Ectodermal cell (in vitro differentiated cells): ENCODE results near the gene HLCS.
"Not testable (repeated sequence)": the region's sequence is repeated elsewhere in the genome, so short reads cannot be mapped to it uniquely, and the experiment has no call there.

Experiments
- H3K27ac ChIP-seq: 2 replicates; pipeline ENCODE4 v1.7.0; 2013; ENCODE audit warnings: mild to moderate bottlenecking, low read depth, low read length; ENCODE audit not compliant: insufficient read depth, poor library complexity, severe bottlenecking
- H3K27me3 ChIP-seq: 2 replicates; pipeline ENCODE4 v1.7.0; 2013; ENCODE audit warnings: mild to moderate bottlenecking, low read length; ENCODE audit not compliant: insufficient read depth, control insufficient read depth, poor library complexity, severe bottlenecking
- H3K36me3 ChIP-seq: one replicate; pipeline ENCODE4 v1.7.0; 2013; ENCODE audit warnings: low read length; ENCODE audit not compliant: control insufficient read depth, insufficient read depth
- H3K4me1 ChIP-seq: one replicate; pipeline ENCODE4 v1.7.0; 2013; ENCODE audit warnings: low read length; ENCODE audit not compliant: control insufficient read depth, insufficient read depth
- H3K4me3 ChIP-seq: 2 replicates; pipeline ENCODE4 v1.7.0; 2013; ENCODE audit warnings: low read depth, low read length, control low read depth; ENCODE audit not compliant: insufficient read depth
- H3K9me3 ChIP-seq: 2 replicates; pipeline ENCODE4 v1.7.0; 2013; ENCODE audit warnings: mild to moderate bottlenecking, low read length, moderate library complexity; ENCODE audit not compliant: control insufficient read depth
- WGBS, 2 experiments: methylation state at CpG; one replicate each; pipeline ENCODE4 v1.1.7; 2013; ENCODE audit warnings: missing lambda C conversion rate in 2 of 2; 5-methylcytosine and 5-hydroxymethylcytosine counted together

Gene HLCS

GRCh38 chr21:36999131-36999898, 32.8 kb upstream of the HLCS start:
- H3K9me3 ChIP-seq, result no peaks in the 10 kb centered on the region
- no peak overlapping the region for H3K4me3 ChIP-seq
- 92 to 93% methylated on average over 11 of the region's 11 CpGs for WGBS, 2 experiments
- H3K27ac ChIP-seq, result no peak overlapping the region
- H3K4me1 ChIP-seq, result no peaks in the 10 kb centered on the region
- H3K36me3 ChIP-seq, result no peaks in the 10 kb centered on the region
- peaks cover under 1% of the 10 kb centered on the region for H3K27me3 ChIP-seq

- WGBS, 2 experiments, result 94% methylated on average over 11 to 12 of the region's 12 CpGs
- not testable (repeated sequence) for H3K27me3 ChIP-seq, H3K4me1 ChIP-seq, H3K27ac ChIP-seq, H3K4me3 ChIP-seq, H3K36me3 ChIP-seq, H3K9me3 ChIP-seq
These were observed 28.8 kb upstream of the HLCS start for GRCh38 chr21:36995285-36995684.

DNA sequence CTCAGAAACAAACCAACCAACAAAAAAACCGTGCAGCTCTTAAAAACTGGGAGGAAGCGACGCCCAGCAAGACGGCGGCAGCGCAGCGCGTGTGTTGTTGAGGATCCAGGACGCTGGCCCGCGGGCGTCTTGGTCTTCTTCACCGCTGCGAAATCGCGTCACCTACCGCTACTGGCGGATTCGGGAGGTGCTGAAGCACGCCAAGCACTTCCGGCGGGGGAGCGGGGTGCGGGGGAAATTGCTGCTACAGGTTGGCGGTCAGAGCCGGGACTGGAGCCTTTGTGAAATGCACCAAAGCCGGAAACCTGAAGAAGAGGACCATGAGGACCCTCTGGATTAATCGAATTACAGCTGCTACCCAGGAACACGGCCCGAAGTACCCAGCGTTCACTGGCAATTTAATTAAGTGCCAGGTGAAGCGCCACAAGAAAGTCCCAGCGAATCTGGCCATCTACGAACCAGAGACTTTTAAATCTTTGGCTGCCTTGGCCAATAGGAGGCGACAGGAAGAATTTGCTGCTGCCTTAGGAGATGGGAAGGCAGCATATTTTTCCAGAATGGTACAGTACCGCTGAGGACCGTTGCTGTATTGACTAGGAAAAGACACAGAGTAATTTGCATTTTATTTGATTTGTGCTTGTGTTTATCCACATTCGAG, 28.2 kb upstream of the HLCS start:
- H3K27ac ChIP-seq, result no peak overlapping the region
- H3K36me3 ChIP-seq, result no peaks in the 10 kb centered on the region
- H3K27me3 ChIP-seq, result peaks cover 7% of the 10 kb centered on the region
- WGBS, 2 experiments, result 92 to 94% methylated on average over 38 of the region's 38 CpGs
- H3K4me3 ChIP-seq, result no peak overlapping the region
- H3K9me3 ChIP-seq, result no peaks in the 10 kb centered on the region
- no peaks in the 10 kb centered on the region for H3K4me1 ChIP-seq

DNA sequence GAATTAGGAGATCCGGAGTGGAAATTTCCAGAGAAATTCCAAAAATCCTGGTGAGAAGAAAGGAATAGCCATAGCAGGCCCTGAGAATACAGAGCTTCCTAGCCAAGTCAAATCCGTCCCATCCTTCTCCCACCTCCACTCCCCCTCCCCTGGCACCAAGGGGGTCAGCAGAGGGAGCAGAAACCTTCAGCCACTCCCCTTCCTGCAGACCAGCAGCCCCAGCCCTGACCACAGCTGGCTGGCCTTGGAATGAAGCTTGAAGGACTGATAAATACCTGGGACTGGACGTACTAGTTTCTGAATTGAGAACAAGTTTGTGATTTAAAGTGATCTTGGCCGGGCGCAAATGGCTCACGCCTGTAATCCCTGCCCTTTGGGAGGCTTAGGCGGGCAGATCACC, 26.2 kb upstream of the HLCS start:
- H3K9me3 ChIP-seq, result no peaks in the 10 kb centered on the region
- H3K4me3 ChIP-seq, result no peak overlapping the region
- no peaks in the 10 kb centered on the region for H3K4me1 ChIP-seq
- WGBS, 2 experiments, result 77 to 82% methylated on average over 7 of the region's 7 CpGs
- H3K36me3 ChIP-seq, result no peaks in the 10 kb centered on the region
- peaks cover 7% of the 10 kb centered on the region for H3K27me3 ChIP-seq
- no peak overlapping the region for H3K27ac ChIP-seq

DNA sequence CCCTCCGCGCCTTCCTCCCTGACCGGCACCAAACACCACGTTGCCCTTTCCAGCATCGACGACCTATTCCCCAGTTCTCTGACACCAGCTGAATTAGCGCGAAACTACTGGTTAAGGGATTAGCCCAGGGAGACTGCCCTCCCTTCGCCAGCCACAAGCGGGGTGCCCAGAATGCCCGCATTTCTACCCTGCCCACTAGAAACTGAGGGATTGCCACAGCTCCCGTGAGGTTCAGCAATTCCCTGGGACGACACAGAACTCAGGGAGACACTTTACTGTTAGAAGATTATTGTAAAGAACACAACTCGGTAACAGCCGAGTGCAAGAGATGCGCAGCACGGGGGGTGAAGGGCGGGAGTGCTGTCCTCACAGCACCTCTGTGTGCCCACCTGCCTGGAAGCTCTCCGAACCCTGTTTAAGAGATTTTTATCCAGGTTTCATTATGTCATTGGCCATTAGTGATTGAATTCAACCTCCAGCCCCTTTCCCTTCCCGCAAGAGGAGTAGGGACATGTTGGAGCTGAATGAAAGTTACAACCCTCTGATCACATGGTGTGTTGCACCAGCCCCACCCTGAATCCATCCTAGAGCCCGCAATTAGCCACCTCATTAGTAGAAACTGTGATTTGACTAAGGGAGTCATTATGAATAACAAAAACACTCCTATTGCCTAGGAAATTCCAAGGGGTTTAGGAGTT, 24.2 kb upstream of the HLCS start:
- peak overlapping the region; percentile 58 for H3K4me3 ChIP-seq
- H3K36me3 ChIP-seq, result no peaks in the 10 kb centered on the region
- WGBS, 2 experiments, result 38 to 43% methylated on average over 20 to 21 of the region's 21 CpGs
- no peaks in the 10 kb centered on the region for H3K4me1 ChIP-seq
- H3K27ac ChIP-seq, result peak overlapping the region; percentile 91
- H3K9me3 ChIP-seq, result no peaks in the 10 kb centered on the region
- H3K27me3 ChIP-seq, result peaks cover 7% of the 10 kb centered on the region

- Histone ChIP-seq H3K27ac (peak overlapping the region; percentile 91), H3K9me3 (no peaks in the 10 kb centered on the region), H3K4me1 (no peaks in the 10 kb centered on the region), H3K36me3 (no peaks in the 10 kb centered on the region), H3K27me3 (peaks cover 7% of the 10 kb centered on the region), H3K4me3 (peak overlapping the region; percentile 58)
- WGBS, 2 experiments, result 1% methylated on average over 97 of the region's 97 CpGs
These were observed 23.4 kb upstream of the HLCS start for GRCh38 chr21:36989699-36990507.

GRCh38 chr21:36989199-36989698, 22.8 kb upstream of the HLCS start:
- Histone ChIP-seq H3K27ac (peak overlapping the region; percentile 44), H3K4me3 (peak overlapping the region; percentile 58)
- WGBS, 2 experiments, result 71 to 73% methylated on average over 22 of the region's 22 CpGs
- not testable (repeated sequence) for H3K36me3 ChIP-seq, H3K4me1 ChIP-seq, H3K9me3 ChIP-seq, H3K27me3 ChIP-seq

- H3K4me1 ChIP-seq, result no peaks in the 10 kb centered on the region
- H3K4me3 ChIP-seq, result no peak overlapping the region
- no peaks in the 10 kb centered on the region for H3K36me3 ChIP-seq
- WGBS, 2 experiments, result 93 to 97% methylated on average over 4 of the region's 4 CpGs
- H3K9me3 ChIP-seq, result no peaks in the 10 kb centered on the region
- no peak overlapping the region for H3K27ac ChIP-seq
- peaks cover 7% of the 10 kb centered on the region for H3K27me3 ChIP-seq
These were observed 22.1 kb upstream of the HLCS start for GRCh38 chr21:36988536-36988935.

- Histone ChIP-seq H3K27ac (no peak overlapping the region), H3K9me3 (no peaks in the 10 kb centered on the region), H3K36me3 (no peaks in the 10 kb centered on the region), H3K4me1 (no peaks in the 10 kb centered on the region), H3K4me3 (no peak overlapping the region), H3K27me3 (peaks cover 7% of the 10 kb centered on the region)
These were observed 21.4 kb upstream of the HLCS start for GRCh38 chr21:36987845-36988244.
